ENCODE measurements around the gene ARTN.
A peak's percentile ranks its signal among the peaks of the same experiment; 100 is the strongest.

ARTN gene

DNA sequence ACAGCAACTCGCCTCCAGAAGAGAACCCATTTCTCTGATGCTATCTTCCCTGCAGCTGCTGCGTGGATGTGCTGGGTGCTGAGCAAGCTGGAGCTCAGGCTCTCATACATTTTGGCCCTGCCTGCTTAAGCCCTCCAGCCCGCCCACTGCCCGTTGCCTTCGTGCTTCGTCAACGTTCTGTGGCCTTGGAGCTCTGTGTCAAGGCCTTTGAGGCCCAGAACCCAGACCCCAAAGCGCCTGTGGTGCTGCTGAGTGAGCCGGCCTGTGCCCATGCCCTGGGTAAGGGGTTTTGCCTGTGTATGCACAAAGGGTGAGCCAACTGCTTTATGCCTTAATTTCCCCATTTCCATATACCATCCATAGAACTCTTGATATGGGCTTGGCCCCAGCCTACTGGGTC, 37.3 kb downstream of the ARTN start:
- DNase-seq (ENCODE audit: low read depth): no peak

DNA sequence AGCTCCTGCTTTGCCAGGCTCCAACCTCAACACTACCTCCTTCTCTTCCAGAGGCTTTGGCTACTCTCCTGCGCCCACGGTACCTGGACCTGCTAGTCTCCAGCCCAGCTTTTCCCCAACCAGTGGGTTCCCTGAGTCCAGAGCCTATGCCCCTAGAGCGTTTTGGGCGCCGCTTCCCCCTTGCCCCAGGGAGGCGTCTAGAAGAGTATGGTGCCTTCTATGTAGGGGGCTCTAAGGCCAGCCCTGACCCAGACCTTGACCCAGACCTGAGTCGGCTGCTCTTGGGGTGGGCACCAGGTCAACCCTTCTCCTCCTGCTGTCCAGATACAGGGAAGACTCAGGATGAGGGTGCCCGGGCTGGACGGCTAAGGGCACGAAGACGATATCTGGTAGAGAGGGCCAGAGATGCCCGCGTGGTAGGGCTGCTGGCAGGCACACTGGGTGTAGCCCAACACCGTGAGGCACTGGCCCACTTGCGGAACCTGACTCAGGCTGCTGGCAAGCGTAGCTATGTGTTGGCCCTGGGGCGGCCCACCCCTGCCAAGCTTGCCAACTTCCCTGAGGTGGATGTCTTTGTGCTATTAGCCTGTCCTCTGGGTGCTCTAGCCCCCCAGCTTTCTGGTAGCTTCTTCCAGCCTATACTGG, 37.9 kb downstream of the ARTN start:
- DNase-seq (ENCODE audit: low read depth): no peak

DNA sequence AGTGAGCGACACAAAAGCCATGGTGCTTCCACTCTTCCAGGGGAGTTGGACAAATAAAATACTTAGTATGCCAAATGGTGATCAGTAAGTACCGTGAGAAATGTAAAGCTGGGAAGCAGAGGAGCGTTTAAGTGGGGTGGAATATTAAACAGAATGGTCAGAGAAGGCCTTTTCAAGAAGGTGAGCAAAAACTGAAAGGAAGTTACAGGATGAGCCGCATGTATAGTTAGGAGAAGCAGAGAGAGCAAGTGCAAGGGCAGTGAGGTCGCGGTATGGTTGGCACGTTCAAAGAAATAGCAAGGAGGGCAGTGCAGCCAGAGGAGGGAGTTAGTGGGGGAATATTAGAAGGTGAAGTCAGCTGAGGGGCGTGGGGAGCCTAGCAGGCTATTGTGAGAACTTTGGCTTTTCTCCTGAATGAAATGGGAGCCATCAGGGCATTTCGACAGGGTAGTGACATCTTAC, 40.4 kb downstream of the ARTN start:
- DNase-seq (ENCODE audit: low read depth): no peak

DNA sequence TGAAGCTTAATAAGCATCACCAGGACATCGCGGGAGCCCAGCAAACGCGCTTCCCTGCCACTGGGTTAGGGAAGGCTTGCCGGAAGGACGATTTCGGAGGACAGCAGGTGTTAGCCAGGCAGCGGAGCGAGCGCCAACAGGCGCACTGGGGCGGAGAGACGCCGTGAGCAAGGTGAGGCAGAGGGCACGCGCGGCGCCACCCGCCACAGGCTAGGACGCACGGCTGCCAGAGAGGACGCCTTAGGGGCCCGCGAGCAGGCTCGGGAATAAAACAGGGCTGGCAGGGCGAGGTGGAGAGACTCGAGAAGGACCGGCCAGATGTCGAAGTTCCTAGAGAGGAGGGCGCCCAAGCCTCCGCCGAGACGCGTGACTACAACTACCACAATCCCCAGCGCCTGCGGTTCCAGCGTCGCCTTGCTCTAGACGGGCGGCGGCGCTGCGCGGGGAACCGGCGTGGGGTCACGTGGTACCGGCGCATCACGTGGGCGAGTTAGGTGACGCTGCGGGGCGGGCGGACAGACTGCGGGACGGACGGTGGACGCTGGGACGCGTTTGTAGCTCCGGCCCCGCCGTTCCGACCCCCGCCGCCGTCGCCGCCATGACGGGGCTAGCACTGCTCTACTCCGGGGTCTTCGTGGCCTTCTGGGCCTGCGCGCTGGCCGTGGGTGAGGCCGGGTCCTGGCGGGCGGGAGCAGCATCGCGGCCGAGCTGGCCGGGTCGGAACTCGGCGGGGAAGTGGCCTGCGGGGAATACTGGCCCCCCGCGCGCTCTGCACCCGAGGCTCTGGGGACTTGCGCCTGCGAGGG, 41.0 kb downstream of the ARTN start, which contains the start of gene ATP6V0B:
Gene ATP6V0B (plus strand): TSS at position 518 of the 806 bp plus-strand sequence. CDS start 81 bp downstream, at position 599.
- peak; percentile 63 for DNase-seq (ENCODE audit: low read depth)

DNA sequence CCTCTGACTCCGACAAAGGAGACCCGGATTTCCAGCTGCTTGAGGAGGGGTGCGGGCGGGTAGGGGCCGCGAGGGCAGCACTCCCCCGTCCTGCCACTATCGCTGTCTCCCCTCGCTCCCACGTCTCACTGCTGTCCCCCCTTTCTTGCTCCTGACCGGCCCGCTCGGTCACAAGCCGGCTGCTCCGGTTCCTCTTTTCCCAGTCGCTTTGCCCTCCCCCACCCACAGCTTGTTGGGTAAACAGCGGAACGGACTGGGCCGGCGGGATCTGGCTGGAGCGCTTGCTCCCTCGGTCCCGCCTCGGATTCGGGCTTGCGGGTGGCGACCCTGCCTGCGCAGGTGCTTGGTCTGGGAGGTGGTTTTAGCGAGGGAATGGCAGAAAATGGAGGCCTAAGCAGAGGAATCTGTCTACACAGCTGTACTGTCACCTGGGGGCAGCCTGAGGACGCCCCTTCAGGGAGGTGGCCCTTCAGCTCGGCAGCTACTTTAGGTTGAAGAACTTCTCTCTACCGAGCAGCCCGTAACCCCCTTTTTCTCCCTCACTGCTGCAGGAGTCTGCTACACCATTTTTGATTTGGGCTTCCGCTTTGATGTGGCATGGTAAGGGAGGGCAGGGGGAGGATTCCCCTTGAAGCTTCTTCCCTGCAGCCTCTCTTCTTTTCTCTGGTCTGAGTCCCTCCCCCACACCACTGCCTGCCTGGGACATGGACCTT, 41.8 kb downstream of the ARTN start:
- no peak for DNase-seq (ENCODE audit: low read depth)

DNA sequence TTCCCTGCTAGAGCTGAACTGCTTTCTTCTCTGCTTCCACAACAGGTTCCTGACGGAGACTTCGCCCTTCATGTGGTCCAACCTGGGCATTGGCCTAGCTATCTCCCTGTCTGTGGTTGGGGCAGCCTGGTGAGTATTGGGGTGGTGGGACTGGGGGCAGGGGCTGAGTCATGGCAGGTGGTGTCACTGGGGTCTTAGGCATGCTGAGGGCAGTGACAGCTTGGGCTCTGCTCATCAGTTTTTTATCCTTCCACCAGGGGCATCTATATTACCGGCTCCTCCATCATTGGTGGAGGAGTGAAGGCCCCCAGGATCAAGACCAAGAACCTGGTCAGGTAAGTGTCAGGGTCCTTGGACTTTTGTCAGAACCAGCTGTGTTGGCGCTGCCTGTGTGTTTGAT, 42.4 kb downstream of the ARTN start:
- no peak for DNase-seq (ENCODE audit: low read depth)

DNA sequence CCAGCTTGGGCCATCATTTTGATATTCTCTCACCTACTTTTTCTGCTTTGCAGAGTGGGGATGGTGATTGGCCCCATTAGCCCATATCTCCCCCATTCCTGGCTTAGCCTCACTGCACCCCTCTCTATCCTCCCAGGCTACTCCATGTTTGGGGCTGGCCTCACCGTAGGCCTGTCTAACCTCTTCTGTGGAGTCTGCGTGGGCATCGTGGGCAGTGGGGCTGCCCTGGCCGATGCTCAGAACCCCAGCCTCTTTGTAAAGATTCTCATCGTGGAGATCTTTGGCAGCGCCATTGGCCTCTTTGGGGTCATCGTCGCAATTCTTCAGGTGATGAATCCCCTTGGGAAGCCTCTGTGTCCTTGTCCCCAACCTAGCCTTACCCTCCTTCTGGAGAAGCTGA, 43.3 kb downstream of the ARTN start:
- no peak for DNase-seq (ENCODE audit: low read depth)

DNA sequence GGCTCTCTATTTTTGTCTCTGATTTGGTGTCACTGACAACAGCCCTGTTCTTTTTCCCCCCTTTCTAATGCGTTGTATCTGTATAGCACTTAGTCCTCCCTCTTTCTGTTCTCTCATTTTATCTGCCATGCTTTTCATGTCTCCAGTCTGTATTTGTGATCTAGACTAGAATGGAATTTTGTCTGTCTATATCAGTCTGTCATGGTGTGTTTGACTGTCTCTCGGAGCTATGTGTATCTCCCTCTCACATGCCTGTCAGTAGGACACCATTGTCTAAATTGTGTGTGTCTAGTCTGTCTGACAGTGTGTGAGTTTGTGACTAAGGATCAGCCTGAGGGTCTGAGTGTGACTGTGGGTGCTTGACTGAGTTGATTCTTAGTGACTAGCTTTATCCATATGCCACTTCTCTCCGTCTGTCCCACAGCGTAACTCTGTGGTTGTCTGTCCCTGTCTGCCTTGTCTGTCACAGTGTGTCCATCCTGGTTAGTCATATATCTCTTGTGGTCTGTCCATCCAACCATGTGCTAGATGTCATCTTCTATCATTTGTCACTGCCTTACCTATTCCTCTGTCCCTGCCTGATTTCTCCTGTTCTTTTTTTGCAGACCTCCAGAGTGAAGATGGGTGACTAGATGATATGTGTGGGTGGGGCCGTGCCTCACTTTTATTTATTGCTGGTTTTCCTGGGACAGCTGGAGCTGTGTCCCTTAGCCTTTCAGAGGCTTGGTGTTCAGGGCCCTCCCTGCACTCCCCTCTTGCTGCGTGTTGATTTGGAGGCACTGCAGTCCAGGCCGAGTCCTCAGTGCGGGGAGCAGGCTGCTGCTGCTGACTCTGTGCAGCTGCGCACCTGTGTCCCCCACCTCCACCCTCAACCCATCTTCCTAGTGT, 44.0 kb downstream of the ARTN start:
- DNase-seq (ENCODE audit: low read depth): no peak

DNA sequence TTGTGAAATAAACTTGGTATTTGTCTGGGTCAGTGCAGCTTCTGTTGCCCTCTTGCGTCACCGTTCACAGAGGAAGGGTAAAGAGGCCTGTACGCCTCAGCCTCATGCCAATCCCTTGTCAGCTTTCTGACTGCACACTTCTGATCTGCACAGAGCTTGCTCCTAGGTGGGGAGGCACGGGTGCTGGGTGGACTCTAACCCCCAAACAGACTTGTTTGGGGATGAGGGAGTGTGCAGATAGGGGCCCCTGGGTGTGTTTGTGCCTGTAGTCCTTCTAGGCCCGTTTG, 44.6 kb downstream of the ARTN start:
- no peak for DNase-seq (ENCODE audit: low read depth)

DNA sequence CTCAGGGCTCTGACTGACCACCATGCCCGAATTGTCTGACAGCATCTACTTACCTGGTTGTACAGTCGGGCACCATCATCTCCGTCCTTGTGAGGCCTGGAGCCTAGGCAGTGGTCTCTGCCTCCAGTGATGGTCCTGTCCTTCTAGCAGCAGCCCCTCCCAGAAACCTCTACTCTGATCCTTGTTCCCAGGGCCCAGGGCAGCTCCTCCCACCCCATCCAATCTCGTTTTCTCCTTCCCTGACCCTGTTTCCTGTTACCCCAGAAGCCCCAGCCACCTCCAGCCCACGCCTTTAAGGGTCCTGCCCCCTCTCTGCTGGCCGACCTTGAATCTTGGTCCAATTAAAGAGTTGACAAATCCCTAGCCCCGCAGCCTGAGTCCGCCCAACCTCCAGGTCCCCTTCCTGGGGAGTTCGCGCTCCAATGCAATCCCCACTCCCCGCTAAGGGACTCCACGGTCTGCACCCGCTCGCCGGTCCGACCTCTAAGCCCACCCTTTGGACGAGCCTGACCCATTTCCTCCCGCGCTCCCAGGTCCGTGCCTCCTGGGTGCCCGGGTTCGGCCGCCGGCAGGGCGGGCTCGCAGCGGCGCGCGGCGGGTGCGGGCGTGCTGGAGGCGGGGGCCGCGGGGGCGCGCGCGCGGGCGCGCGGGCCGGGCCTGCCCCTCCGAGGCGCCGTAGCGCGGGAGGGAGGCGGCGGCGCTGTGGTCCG, 45.1 kb downstream of the ARTN start, which contains the start of gene B4GALT2:
Gene B4GALT2 (plus strand): TSS at position 660 of the 710 bp plus-strand sequence. CDS start 1,951 bp downstream, outside the sequence.
- DNase-seq (ENCODE audit: low read depth): no peak

DNA sequence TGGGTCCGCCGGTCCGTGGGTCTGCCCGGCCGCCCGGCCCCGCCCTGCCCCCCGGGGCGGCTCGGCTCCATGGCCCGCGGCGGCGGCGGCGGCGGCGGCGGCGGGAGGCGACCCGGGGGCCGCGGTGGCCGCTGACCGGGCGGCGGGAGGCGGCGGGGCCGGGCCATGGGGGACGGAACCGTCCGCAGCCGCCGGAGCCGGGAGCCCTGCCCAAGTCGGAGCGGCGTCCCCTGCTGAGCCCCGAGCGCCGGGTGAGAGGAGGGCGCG, 45.6 kb downstream of the ARTN start:
- DNase-seq (ENCODE audit: low read depth): no peak

DNA sequence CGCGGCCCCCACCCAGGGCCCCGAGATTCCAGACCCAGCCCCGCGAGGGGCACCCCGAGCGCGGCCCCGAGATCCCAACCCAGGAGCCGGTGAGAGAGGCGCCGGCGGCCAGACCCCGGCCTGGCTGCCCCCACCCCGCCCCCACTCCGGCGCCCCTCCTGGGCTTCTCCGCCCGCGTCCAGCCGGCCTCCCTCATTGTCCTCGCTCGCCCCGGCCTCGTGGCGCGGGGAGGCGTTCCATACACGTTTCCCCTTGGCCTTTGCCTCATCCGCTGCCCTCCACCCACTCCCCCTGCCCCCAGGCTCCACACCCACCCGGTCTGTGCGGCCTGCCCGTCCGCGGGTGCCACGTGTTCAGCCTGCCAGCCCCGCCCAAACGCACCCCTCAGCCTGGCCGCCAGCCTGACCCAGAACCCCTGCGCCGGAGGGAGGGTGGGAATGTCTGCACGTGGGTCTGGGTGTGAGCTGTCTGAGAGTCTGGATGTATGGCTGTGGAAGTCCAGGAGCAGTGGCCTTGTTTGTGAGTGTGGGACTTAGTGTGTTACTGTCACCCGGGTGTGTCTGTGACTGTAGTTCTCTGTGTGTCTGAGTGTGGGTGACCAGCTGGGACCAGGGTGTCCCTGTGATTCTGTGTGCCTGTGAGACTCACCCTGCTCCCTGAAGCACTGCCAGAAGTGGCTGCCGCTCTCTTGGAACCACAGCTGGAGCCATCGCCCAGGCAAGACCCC, 46.1 kb downstream of the ARTN start:
- no peak for DNase-seq (ENCODE audit: low read depth)

DNA sequence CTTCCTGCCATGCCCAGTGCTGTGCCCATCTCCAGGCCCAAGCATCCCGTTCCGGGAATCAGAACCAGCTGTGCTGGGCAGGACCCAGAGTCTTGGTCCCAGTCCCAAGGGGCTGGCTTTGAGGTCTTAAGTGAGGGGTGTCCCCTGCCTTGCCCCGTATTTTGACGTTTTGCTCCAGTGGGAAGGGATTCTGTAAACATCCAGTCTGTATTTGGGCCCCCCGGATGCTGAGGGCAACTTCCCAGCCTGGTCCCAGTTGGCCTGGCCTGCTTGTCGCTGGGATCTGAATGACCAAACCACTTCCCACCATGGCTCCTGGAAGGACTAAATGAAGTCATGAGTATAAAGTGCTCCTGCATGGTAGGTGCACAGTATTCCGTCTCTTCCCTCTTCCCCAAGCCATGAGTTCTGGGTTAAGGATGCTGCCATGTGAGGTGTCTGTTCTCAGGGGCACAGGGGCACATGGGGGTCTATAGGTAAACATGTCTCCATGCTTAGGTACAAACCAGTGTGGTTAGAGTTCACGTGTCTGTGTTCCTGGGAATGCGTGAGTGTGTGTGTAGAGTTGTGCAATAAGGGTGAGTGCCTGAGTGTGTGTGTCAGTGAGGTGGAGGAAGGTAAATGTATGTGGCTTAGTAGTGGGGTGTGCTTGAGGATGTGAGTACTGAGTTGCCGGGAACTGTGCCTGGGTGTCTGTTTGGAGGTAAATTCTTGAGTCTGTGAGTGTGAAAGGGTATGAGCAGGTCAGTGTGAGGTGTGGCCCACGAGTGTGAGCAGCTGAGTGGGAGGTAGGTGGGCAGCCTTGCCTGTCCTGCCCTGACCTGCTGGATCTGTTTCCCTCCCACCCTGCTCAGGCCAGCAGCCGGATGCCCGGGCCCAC, 46.9 kb downstream of the ARTN start:
- DNase-seq (ENCODE audit: low read depth): no peak

DNA sequence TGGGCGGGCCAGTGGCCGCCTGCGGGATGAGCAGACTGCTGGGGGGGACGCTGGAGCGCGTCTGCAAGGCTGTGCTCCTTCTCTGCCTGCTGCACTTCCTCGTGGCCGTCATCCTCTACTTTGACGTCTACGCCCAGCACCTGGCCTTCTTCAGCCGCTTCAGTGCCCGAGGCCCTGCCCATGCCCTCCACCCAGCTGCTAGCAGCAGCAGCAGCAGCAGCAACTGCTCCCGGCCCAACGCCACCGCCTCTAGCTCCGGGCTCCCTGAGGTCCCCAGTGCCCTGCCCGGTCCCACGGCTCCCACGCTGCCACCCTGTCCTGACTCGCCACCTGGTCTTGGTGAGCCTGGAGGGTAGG, 47.5 kb downstream of the ARTN start:
- no peak for DNase-seq (ENCODE audit: low read depth)

DNA sequence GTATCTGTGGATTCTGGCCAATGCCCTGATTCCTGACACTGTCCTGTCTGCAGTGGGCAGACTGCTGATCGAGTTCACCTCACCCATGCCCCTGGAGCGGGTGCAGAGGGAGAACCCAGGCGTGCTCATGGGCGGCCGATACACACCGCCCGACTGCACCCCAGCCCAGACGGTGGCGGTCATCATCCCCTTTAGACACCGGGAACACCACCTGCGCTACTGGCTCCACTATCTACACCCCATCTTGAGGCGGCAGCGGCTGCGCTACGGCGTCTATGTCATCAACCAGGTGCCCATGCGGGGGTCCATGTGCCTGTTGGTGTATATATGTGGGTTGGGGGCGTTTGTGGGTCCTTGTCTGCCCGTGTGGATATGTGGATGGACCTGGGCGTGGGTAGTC, 48.0 kb downstream of the ARTN start:
- no peak for DNase-seq (ENCODE audit: low read depth)

DNA sequence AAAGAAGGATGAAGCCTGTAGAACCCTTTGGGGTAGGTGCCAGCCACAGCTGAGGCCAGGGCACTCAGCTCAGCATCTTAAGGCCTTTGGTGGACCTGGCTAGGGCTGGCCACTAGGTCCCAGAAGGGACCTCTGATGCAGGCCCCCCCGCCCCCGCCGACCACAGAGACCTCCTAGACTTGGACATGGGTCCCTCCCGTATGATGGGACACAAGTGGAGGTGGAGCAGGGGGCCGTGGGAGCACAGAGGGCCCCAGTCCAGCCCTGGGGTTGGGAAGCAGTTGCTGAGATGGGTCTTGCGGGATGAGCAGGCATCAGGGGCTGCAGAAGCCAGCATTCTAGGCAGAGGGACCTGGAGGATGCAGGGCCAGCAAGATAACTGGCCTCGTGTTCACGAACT, 48.6 kb downstream of the ARTN start:
- no peak for DNase-seq (ENCODE audit: low read depth)

DNA sequence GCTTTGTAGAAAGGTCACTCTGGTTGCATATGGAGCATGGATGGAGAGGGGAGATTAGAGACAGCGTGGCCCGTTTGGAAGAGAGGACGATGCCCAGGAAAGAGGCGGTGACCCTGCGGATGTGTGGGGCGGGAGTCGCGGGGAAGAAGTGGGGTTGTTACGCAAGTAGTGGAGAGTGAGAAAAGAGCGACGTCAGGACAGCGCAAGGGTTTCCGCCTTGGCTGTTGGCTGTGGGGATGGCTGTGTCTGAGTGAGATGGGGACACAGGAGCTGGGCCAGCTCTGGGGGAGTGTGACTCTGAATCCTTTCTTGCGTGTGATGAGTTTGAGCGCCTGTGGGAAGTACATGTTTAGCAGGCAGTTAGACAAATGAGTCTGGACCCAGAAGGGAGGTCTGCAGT, 49.2 kb downstream of the ARTN start:
- no peak for DNase-seq (ENCODE audit: low read depth)

DNA sequence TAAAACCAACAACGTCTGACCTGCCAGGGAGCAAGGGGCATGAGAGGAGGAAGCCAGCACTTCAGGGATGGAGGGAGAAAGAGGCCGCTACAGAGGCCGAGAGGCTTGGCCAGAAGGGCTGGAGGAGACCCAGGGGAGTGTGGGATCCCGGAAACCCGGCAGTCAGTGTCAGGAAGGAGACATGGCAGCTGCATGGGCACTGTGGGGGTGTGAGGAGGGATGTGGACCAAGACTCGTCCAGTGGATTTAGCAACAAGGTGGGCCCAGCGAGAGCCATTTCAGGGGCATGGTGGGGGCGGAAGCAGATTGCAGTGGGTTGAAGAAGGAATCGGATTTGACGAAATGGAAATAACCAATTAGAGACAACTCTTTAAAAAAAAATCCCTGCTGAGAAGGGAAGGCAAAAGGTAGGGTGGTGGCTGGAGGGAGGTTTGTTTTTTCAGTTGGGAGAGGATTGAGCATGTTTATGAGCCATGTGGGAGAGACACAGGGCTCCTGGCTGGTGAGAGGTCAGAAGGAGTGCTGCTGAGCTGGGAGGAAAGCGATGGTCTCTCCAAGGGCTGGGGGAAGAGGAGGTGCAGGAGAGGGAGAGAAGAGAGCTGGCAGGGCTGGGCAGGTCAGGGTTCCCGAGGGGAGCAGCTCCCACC, 49.8 kb downstream of the ARTN start:
- DNase-seq (ENCODE audit: low read depth): no peak

DNA sequence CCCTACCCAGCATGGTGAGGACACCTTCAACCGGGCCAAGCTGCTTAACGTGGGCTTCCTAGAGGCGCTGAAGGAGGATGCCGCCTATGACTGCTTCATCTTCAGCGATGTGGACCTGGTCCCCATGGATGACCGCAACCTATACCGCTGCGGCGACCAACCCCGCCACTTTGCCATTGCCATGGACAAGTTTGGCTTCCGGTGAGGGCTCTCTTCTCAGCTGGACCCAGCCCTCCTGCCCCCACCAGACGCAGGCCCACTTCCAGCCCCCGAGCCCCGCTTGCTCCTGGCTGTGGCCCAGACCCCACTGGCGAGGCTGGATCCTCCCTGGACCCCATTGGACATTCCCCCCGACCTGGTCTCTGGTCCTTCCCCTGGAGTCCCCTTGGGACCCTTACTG, 51.3 kb downstream of the ARTN start:
- no peak for DNase-seq (ENCODE audit: low read depth)
